Glutamatergic neuron (in vitro differentiated cells): ENCODE data around the gene RBFOX1. TPM values are rescaled to one million over a fixed set of nuclear protein-coding genes. Genes with fewer than 3 reads are reported as not detected.

ENCODE experiments used
- DNase-seq: peaks from one replicate; pipeline ENCODE4 v3.0.0; 2022
- H3K27ac Mint-ChIP-seq: one replicate; pipeline ENCODE4 v1.8.0; 2020; ENCODE audit warnings: mild to moderate bottlenecking, mixed read lengths, inconsistent platforms; ENCODE audit not compliant: unreplicated experiment
- H3K27me3 Mint-ChIP-seq: one replicate; pipeline ENCODE4 v1.8.0; 2020; ENCODE audit warnings: mild to moderate bottlenecking, moderate library complexity, mixed read lengths, inconsistent platforms; ENCODE audit not compliant: unreplicated experiment
- H3K36me3 Mint-ChIP-seq: one replicate; pipeline ENCODE4 v1.8.0; 2020; ENCODE audit warnings: mild to moderate bottlenecking, mixed read lengths, inconsistent platforms; ENCODE audit not compliant: unreplicated experiment
- H3K4me1 Mint-ChIP-seq: one replicate; pipeline ENCODE4 v1.8.0; 2020; ENCODE audit warnings: mild to moderate bottlenecking, low read depth, mixed read lengths, inconsistent platforms; ENCODE audit not compliant: unreplicated experiment
- H3K4me3 Mint-ChIP-seq: one replicate; pipeline ENCODE4 v1.8.0; 2020; ENCODE audit warnings: mild to moderate bottlenecking, mixed read lengths, inconsistent platforms; ENCODE audit not compliant: unreplicated experiment
- H3K9me3 Mint-ChIP-seq: one replicate; pipeline ENCODE4 v1.8.0; 2020; ENCODE audit warnings: mild to moderate bottlenecking, moderate library complexity, mixed read lengths, inconsistent platforms; ENCODE audit not compliant: unreplicated experiment
- CTCF ChIP-seq: fragments of 200-600 bp; sonication (generic); IDR thresholded peaks from one replicate; pipeline ENCODE4 v1.5.0; 2021; ENCODE audit not compliant: partially characterized antibody, unreplicated experiment
- total RNA-seq: library from RNA; stranded (reverse); fragmentation: NEBNext Ultra II Directional; extraction: Animal tissue kit (Norgen Biotek cat#: 25700); gene quantifications from one replicate; pipeline ENCODE4 v1.2.1, GENCODE V29; 2021; ENCODE audit not compliant: unreplicated experiment

RBFOX1 gene
- total RNA-seq, 1 donor from 2014 or later: 30.5 TPM

- no peak for TF ChIP-seq CTCF
- H3K9me3 Mint-ChIP-seq: peaks cover 3% of the 10 kb centered on the region
- no peaks in the 10 kb centered on the region for H3K36me3 Mint-ChIP-seq
- no peak overlapping the region for H3K4me3 Mint-ChIP-seq
- H3K27me3 Mint-ChIP-seq: no peaks in the 10 kb centered on the region
- DNase-seq: no peak
- H3K27ac Mint-ChIP-seq: no peak overlapping the region
- no peaks in the 10 kb centered on the region for H3K4me1 Mint-ChIP-seq
Measured at GRCh38 chr16:7336742-7337141, 4.1 kb downstream of the RBFOX1 start.

- DNase-seq: no peak
- H3K4me1 Mint-ChIP-seq: no peaks in the 10 kb centered on the region
- H3K9me3 Mint-ChIP-seq: peaks cover 9% of the 10 kb centered on the region
- no peak overlapping the region for H3K4me3 Mint-ChIP-seq
- H3K36me3 Mint-ChIP-seq: peaks cover 7% of the 10 kb centered on the region
- H3K27me3 Mint-ChIP-seq: peaks cover 2% of the 10 kb centered on the region
- no peak for TF ChIP-seq CTCF
- H3K27ac Mint-ChIP-seq: no peak overlapping the region
Measured at GRCh38 chr16:7338826-7339225, 6.2 kb downstream of the RBFOX1 start.

- Mint-ChIP-seq H3K4me1 (peaks cover 2% of the 10 kb centered on the region), H3K27me3 (peaks cover 2% of the 10 kb centered on the region), H3K27ac (no peak overlapping the region), H3K9me3 (peaks cover 11% of the 10 kb centered on the region), H3K4me3 (no peak overlapping the region), H3K36me3 (peaks cover 7% of the 10 kb centered on the region)
- no peak for DNase-seq
- no peak for TF ChIP-seq CTCF
Measured at GRCh38 chr16:7339700-7340099, 7.1 kb downstream of the RBFOX1 start.

GRCh38 chr16:7340938-7341337 lies 8.3 kb downstream of the RBFOX1 start:
- Mint-ChIP-seq H3K9me3 (peaks cover 11% of the 10 kb centered on the region), H3K27me3 (peaks cover 2% of the 10 kb centered on the region), H3K27ac (no peak overlapping the region), H3K4me3 (no peak overlapping the region), H3K36me3 (peaks cover 7% of the 10 kb centered on the region), H3K4me1 (peaks cover 3% of the 10 kb centered on the region)
- DNase-seq: no peak
- TF ChIP-seq CTCF: no peak

GRCh38 chr16:7342598-7342997 lies 10.0 kb downstream of the RBFOX1 start:
- Mint-ChIP-seq H3K27ac (no peak overlapping the region), H3K36me3 (peaks cover 12% of the 10 kb centered on the region), H3K4me1 (peaks cover 3% of the 10 kb centered on the region), H3K9me3 (peaks cover 14% of the 10 kb centered on the region), H3K27me3 (peaks cover 2% of the 10 kb centered on the region), H3K4me3 (no peak overlapping the region)
- TF ChIP-seq CTCF: no peak
- no peak for DNase-seq
